ENCODE data around the gene MDGA2. TPM values are rescaled to one million over a fixed set of nuclear protein-coding genes. Genes with fewer than 3 reads are reported as not detected.

The MDGA2 gene
- total RNA-seq, 1 experiment from 2014 or later = not detected

DNA sequence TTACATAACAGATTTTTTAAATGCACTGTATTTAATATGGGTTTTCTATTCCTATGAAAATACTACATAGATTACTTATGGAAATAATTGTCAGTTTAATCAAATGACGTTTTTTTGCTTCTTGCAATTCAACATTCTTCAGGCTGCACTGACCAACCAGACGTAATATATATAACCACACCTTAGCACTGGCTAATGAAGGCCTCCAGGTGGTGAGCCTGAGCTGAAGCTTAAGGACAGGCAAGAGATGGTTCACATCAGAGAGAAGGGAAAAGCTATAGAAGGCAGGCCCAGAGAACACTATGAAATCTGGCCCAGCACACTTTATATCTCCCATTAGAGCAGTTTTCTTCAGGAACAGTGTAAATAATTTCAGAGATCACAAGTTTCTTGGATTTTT is 2.8 kb upstream of the MDGA2 start:
- H3K9me3 ChIP-seq (ENCODE audit: control insufficient read depth in 1 of 2, insufficient read depth in 1 of 2, low read depth in 1 of 2, low read length in 2 of 2) = no peaks in the 10 kb centered on the region
- RAD21 ChIA-PET (ENCODE audit: low non-redundant PET in 1 of 2, low total read pairs in 2 of 2, uncharacterized antibody in 2 of 2, unreplicated experiment in 2 of 2) = no interaction called here
- H3K79me2 ChIP-seq (ENCODE audit: insufficient read depth, low read length) = no peaks in the 10 kb centered on the region
- H3K4me2 ChIP-seq (ENCODE audit: low read length) = no peak overlapping the region
- H3K9ac ChIP-seq (ENCODE audit: low read length) = no peak overlapping the region
- CTCF ChIA-PET = no interaction called here
- no peak for DNase-seq (ENCODE audit: low read depth, low spot score)
- no peaks in the 10 kb centered on the region for H4K20me1 ChIP-seq (ENCODE audit: insufficient read depth)
- no peak overlapping the region for H2AFZ ChIP-seq (ENCODE audit: low read depth, low read length, poor library complexity, severe bottlenecking)
- no peaks in the 10 kb centered on the region for H3K9me2 ChIP-seq (ENCODE audit: insufficient read depth)
- H3K27me3 ChIP-seq (ENCODE audit: insufficient read depth, low read length) = no peaks in the 10 kb centered on the region
- no peak for ATAC-seq
- no TSS peak for BruUV-seq (replicated peaks)
- no peak overlapping the region for H3K27ac ChIP-seq (ENCODE audit: low read depth, low read length)
- no peaks in the 10 kb centered on the region for H3K36me3 ChIP-seq (ENCODE audit: control insufficient read depth in 1 of 2, insufficient read depth in 2 of 2, low read length in 2 of 2)
- H3K4me3 ChIP-seq (replicated peaks in 1 of 2; ENCODE audit: low read depth in 1 of 2, low read length in 2 of 2) = no peak overlapping the region
- intact Hi-C loops (cut with micrococcal nuclease) = no loop called here
- POLR2A ChIA-PET = no interaction called here
- H3K4me1 ChIP-seq (ENCODE audit: control insufficient read depth in 1 of 2, insufficient read depth in 2 of 2, low read length in 2 of 2) = no peaks in the 10 kb centered on the region
- TF ChIP-seq FOSL1 (IDR thresholded peaks at IDR 0.05; ENCODE audit: low read depth) (no peak), ELF1 (IDR thresholded peaks at IDR 0.05; ENCODE audit: borderline replicate concordance, low read depth) (no peak), SRF (IDR thresholded peaks at IDR 0.05; ENCODE audit: low read depth) (no peak), CEBPB (IDR thresholded peaks at IDR 0.05; ENCODE audit: low read depth) (no peak), CBX3 (IDR thresholded peaks at IDR 0.05; ENCODE audit: low read depth) (no peak), POLR2AphosphoS5 (IDR thresholded peaks at IDR 0.05; ENCODE audit: low read depth, low read length) (no peak), JUND (IDR thresholded peaks at IDR 0.05) (no peak), EGR1 (IDR thresholded peaks at IDR 0.05; ENCODE audit: low read depth) (no peak)
- TF ChIP-seq, protein P1, sequence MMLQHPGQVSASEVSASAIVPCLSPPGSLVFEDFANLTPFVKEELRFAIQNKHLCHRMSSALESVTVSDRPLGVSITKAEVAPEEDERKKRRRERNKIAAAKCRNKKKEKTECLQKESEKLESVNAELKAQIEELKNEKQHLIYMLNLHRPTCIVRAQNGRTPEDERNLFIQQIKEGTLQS (IDR thresholded peaks at IDR 0.05) = no peak

DNA sequence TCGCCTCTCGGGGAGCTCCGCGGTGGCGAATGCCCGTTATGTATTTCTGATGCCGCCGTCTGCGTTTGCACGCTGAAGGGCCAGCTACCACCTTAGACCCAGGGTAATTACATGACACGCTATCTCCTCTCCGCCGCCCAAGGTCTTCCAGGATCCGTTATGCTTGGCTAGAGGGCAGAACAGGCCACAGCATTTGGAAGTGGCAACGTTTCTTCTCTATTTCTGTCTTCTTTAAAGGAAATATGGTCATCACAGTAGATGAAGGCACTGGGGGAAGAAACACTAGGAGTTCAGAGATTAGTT is 861 bp upstream of the MDGA2 start:
- H3K4me3 ChIP-seq (replicated peaks in 1 of 2; ENCODE audit: low read depth in 1 of 2, low read length in 2 of 2) = no peak overlapping the region
- TF ChIP-seq POLR2AphosphoS5 (IDR thresholded peaks at IDR 0.05; ENCODE audit: low read depth, low read length) (no peak), FOSL1 (IDR thresholded peaks at IDR 0.05; ENCODE audit: low read depth) (no peak), EZH2phosphoT487 (IDR thresholded peaks at IDR 0.05; ENCODE audit: borderline replicate concordance) (no peak), EZH2 (IDR thresholded peaks at IDR 0.05) (no peak), SRF (IDR thresholded peaks at IDR 0.05; ENCODE audit: low read depth) (no peak), SIN3A (IDR thresholded peaks at IDR 0.05; ENCODE audit: low read depth) (no peak), POLR2A (IDR thresholded peaks at IDR 0.05; ENCODE audit: borderline replicate concordance, extremely low read depth, insufficient read depth, insufficient read length) (no peak), RAD21 (IDR thresholded peaks at IDR 0.05; ENCODE audit: low read depth) (no peak), ZNF274 (IDR thresholded peaks at IDR 0.05; ENCODE audit: low read depth, low read length) (no peak), SP1 (IDR thresholded peaks at IDR 0.05; ENCODE audit: low read depth) (no peak)
- TF ChIP-seq, protein P2, sequence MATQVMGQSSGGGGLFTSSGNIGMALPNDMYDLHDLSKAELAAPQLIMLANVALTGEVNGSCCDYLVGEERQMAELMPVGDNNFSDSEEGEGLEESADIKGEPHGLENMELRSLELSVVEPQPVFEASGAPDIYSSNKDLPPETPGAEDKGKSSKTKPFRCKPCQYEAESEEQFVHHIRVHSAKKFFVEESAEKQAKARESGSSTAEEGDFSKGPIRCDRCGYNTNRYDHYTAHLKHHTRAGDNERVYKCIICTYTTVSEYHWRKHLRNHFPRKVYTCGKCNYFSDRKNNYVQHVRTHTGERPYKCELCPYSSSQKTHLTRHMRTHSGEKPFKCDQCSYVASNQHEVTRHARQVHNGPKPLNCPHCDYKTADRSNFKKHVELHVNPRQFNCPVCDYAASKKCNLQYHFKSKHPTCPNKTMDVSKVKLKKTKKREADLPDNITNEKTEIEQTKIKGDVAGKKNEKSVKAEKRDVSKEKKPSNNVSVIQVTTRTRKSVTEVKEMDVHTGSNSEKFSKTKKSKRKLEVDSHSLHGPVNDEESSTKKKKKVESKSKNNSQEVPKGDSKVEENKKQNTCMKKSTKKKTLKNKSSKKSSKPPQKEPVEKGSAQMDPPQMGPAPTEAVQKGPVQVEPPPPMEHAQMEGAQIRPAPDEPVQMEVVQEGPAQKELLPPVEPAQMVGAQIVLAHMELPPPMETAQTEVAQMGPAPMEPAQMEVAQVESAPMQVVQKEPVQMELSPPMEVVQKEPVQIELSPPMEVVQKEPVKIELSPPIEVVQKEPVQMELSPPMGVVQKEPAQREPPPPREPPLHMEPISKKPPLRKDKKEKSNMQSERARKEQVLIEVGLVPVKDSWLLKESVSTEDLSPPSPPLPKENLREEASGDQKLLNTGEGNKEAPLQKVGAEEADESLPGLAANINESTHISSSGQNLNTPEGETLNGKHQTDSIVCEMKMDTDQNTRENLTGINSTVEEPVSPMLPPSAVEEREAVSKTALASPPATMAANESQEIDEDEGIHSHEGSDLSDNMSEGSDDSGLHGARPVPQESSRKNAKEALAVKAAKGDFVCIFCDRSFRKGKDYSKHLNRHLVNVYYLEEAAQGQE (IDR thresholded peaks at IDR 0.05; ENCODE audit: low read depth) = no peak
- TF ChIP-seq, protein P1 (IDR thresholded peaks at IDR 0.05) = no peak
- TF ChIP-seq, protein P3, sequence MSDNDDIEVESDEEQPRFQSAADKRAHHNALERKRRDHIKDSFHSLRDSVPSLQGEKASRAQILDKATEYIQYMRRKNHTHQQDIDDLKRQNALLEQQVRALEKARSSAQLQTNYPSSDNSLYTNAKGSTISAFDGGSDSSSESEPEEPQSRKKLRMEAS (IDR thresholded peaks at IDR 0.05) = no peak

More for the DNA sequence above, 861 bp upstream of the MDGA2 start:
- Histone ChIP-seq H3K36me3 (ENCODE audit: control insufficient read depth in 1 of 2, insufficient read depth in 2 of 2, low read length in 2 of 2) (no peaks in the 10 kb centered on the region), H3K4me2 (ENCODE audit: low read length) (no peak overlapping the region), H4K20me1 (ENCODE audit: insufficient read depth) (no peaks in the 10 kb centered on the region), H3K9me3 (ENCODE audit: control insufficient read depth in 1 of 2, insufficient read depth in 1 of 2, low read depth in 1 of 2, low read length in 2 of 2) (no peaks in the 10 kb centered on the region), H3K27ac (ENCODE audit: low read depth, low read length) (no peak overlapping the region), H3K79me2 (ENCODE audit: insufficient read depth, low read length) (no peaks in the 10 kb centered on the region), H2AFZ (ENCODE audit: low read depth, low read length, poor library complexity, severe bottlenecking) (no peak overlapping the region), H3K9me2 (ENCODE audit: insufficient read depth) (no peaks in the 10 kb centered on the region), H3K9ac (ENCODE audit: low read length) (no peak overlapping the region), H3K27me3 (ENCODE audit: insufficient read depth, low read length) (no peaks in the 10 kb centered on the region), H3K4me1 (ENCODE audit: control insufficient read depth in 1 of 2, insufficient read depth in 2 of 2, low read length in 2 of 2) (no peaks in the 10 kb centered on the region)
- RAD21 ChIA-PET (ENCODE audit: low non-redundant PET in 1 of 2, low total read pairs in 2 of 2, uncharacterized antibody in 2 of 2, unreplicated experiment in 2 of 2) = no interaction called here
- ATAC-seq = no peak
- intact Hi-C loops (cut with micrococcal nuclease) = no loop called here
- no peak for DNase-seq (ENCODE audit: low read depth, low spot score)
- no TSS peak for BruUV-seq (replicated peaks)
- CTCF ChIA-PET = no interaction called here
- POLR2A ChIA-PET = no interaction called here
